ENCODE measurements around the gene TEN1. TPM values are rescaled to one million over a fixed set of nuclear protein-coding genes. Genes with fewer than 3 reads are reported as not detected.

The TEN1 gene
- total and polyA plus RNA-seq, 5 donors from 2014 or later = 17.3 to 26.1 (median 21.2) TPM

DNA sequence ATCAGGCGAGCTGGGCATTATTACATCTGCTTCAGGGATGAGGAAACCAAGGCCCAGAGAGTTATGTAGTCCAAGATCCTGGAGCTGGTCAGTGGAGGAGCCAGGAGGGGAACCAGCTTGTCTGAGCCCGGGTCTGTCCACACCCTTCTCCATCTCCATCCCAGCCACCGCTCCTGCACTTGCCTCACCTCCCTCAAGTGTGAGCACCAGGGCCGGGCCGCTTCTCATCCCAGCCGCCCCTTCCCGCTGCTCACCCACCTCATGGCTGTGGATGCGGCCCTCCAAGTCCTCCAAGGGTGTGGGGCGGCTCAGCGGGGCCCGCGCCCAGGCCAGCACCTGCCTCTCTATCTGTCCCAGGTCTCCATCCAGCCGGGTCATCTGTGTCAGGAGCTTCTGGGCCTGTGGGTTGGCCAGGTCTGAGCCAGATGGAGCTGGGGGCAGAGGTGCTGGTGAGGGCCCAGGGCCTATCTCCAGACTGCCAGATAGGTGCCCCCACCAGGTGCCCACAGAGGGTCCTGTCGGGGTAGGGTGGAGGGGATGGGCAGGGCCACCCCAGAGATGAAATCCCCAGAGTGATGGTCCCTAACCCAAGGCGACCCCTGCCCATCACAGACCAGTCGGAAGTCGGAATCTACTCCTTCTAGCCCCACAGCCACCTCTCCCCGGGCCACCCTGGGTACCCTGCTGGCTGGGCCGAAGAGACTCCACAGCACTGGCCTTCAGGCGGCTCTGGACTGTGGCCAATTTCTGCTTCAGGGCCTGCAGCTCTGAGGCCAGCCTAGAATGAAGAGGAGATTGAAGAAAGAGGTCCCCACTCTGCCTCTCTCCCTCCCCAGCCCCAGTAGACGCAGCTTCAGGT, 38.7 kb downstream of the TEN1 start:
- Histone ChIP-seq H3K9me3 (ENCODE audit: control insufficient read depth in 2 of 2, low read length in 2 of 2) (no peaks in the 10 kb centered on the region), H3K27me3 (ENCODE audit: control insufficient read depth, insufficient read depth, low read length) (no peaks in the 10 kb centered on the region), H3K27ac (ENCODE audit: insufficient read depth, low read length, poor library complexity, severe bottlenecking) (no peak overlapping the region), H3K4me3 (ENCODE audit: low read depth, low read length) (no peak overlapping the region), H3K4me1 (ENCODE audit: control insufficient read depth, insufficient read depth, low read length, poor library complexity, severe bottlenecking) (peaks cover 9% of the 10 kb centered on the region), H3K36me3 (ENCODE audit: control insufficient read depth, insufficient read depth, low read length) (no peaks in the 10 kb centered on the region)
- no peaks in the 10 kb centered on the region for H3K9me3 Mint-ChIP-seq
- no peak overlapping the region for H3K4me3 Mint-ChIP-seq
- no peaks in the 10 kb centered on the region for H3K27me3 Mint-ChIP-seq
- H3K27ac Mint-ChIP-seq = peak overlapping the region in 1 of 3 donors; percentile 51
- DNase-seq (no peak), ATAC-seq (ENCODE audit: low read depth in 2 of 2) (no peak)
- no peaks in the 10 kb centered on the region for H3K36me3 Mint-ChIP-seq
- peaks cover 0 to 13% (median 4%) of the 10 kb centered on the region in 4 donors for H3K4me1 Mint-ChIP-seq

DNA sequence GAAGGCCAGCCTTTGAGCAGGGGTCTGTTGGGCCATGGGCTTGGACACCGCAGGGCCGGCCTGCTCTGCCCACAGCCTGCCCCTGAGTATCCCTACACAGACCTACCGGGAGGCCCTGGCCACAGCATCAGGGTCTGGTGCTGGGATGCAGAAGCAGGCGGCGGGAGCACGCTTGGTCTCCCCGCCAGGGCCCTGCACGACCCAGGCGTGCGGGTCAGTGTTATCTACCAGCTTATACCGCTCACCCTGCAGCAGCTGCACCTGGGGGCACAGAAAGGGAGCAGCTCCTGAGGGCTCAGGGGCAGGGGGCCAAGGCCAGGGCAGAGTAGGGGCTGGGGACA, 39.3 kb downstream of the TEN1 start:
- H3K27ac Mint-ChIP-seq = no peak overlapping the region
- DNase-seq (no peak), ATAC-seq (ENCODE audit: low read depth in 2 of 2) (no peak)
- no peaks in the 10 kb centered on the region for H3K36me3 ChIP-seq (ENCODE audit: control insufficient read depth, insufficient read depth, low read length)
- no peaks in the 10 kb centered on the region for H3K27me3 ChIP-seq (ENCODE audit: control insufficient read depth, insufficient read depth, low read length)
- no peaks in the 10 kb centered on the region for H3K36me3 Mint-ChIP-seq
- H3K9me3 ChIP-seq (ENCODE audit: control insufficient read depth in 2 of 2, low read length in 2 of 2) = no peaks in the 10 kb centered on the region
- no peak overlapping the region for H3K4me3 ChIP-seq (ENCODE audit: low read depth, low read length)
- no peaks in the 10 kb centered on the region for H3K9me3 Mint-ChIP-seq
- H3K4me1 Mint-ChIP-seq = peaks cover 0 to 16% (median 4%) of the 10 kb centered on the region in 4 donors
- no peak overlapping the region for H3K4me3 Mint-ChIP-seq
- peaks cover 9% of the 10 kb centered on the region for H3K4me1 ChIP-seq (ENCODE audit: control insufficient read depth, insufficient read depth, low read length, poor library complexity, severe bottlenecking)
- no peaks in the 10 kb centered on the region for H3K27me3 Mint-ChIP-seq
- H3K27ac ChIP-seq (ENCODE audit: insufficient read depth, low read length, poor library complexity, severe bottlenecking) = no peak overlapping the region

DNA sequence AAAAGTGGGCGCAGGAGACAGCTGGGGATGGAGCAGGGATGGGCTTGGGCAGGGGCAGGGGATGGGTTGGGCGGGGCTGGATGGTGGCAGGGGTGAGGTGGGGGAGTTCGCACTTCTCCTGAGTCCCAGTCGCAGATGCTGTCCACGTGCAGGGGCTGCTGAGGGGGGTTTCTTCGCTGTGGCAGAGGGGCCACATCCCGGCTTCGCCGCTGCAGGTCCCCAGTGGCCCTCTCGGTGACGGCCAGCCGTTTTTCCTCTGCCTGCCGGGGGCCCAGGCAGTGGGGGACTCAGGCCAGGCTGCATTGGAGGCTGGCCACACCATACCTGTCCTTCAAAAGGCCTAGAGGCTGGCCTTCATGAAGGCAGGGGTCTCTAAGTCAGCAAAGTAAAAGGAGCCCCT, 39.8 kb downstream of the TEN1 start:
- Histone ChIP-seq H3K9me3 (ENCODE audit: control insufficient read depth in 2 of 2, low read length in 2 of 2) (no peaks in the 10 kb centered on the region), H3K36me3 (ENCODE audit: control insufficient read depth, insufficient read depth, low read length) (no peaks in the 10 kb centered on the region), H3K4me1 (ENCODE audit: control insufficient read depth, insufficient read depth, low read length, poor library complexity, severe bottlenecking) (peaks cover 8% of the 10 kb centered on the region), H3K4me3 (ENCODE audit: low read depth, low read length) (no peak overlapping the region), H3K27me3 (ENCODE audit: control insufficient read depth, insufficient read depth, low read length) (no peaks in the 10 kb centered on the region), H3K27ac (ENCODE audit: insufficient read depth, low read length, poor library complexity, severe bottlenecking) (no peak overlapping the region)
- Mint-ChIP-seq H3K36me3 (no peaks in the 10 kb centered on the region), H3K27ac (no peak overlapping the region), H3K9me3 (no peaks in the 10 kb centered on the region), H3K4me1 (peaks cover 0 to 14% (median 4%) of the 10 kb centered on the region in 4 donors), H3K27me3 (no peaks in the 10 kb centered on the region), H3K4me3 (no peak overlapping the region)
- no peak for ATAC-seq (ENCODE audit: low read depth in 2 of 2)
- no peak for DNase-seq

DNA sequence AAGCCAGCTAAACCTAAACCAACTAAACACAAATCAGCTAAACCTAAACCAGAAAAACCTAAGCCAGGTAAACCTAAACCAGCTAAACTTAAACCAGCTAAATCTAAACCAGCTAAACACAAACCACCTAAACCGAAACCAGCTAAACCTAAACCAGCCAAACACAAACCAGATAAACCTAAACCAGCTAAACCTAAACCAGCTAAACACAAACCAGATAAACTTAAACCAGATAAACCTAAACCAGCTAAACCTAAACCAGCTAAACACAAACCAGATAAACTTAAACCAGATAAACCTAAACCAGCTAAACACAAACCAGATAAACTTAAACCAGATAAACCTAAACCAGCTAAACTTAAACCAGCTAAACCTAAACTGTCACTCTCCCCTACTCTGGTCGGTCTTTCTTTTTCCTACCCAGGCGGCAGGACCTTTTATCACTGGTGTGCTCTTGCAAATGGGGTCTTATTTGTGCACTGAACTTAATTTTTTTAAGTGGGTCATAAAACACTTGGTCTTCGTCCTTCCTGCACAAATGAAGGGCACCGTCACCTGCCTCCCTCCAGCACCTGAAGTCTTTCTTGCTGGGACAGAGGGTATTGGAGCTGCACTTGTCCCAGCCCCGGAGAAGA, 40.9 kb downstream of the TEN1 start:
- Mint-ChIP-seq H3K9me3 (no peaks in the 10 kb centered on the region), H3K27me3 (no peaks in the 10 kb centered on the region), H3K4me1 (peaks cover 0 to 4% (median 0%) of the 10 kb centered on the region in 4 donors), H3K27ac (peak overlapping the region; percentile 67 to 89 (median 82)), H3K4me3 (no peak overlapping the region), H3K36me3 (no peaks in the 10 kb centered on the region)
- Histone ChIP-seq H3K4me1 (ENCODE audit: control insufficient read depth, insufficient read depth, low read length, poor library complexity, severe bottlenecking) (no peaks in the 10 kb centered on the region), H3K27me3 (ENCODE audit: control insufficient read depth, insufficient read depth, low read length) (no peaks in the 10 kb centered on the region), H3K4me3 (ENCODE audit: low read depth, low read length) (no peak overlapping the region), H3K36me3 (ENCODE audit: control insufficient read depth, insufficient read depth, low read length) (no peaks in the 10 kb centered on the region), H3K27ac (ENCODE audit: insufficient read depth, low read length, poor library complexity, severe bottlenecking) (no peak overlapping the region), H3K9me3 (ENCODE audit: control insufficient read depth in 2 of 2, low read length in 2 of 2) (no peaks in the 10 kb centered on the region)
- ATAC-seq (ENCODE audit: low read depth in 2 of 2) (no peak), DNase-seq (no peak)

DNA sequence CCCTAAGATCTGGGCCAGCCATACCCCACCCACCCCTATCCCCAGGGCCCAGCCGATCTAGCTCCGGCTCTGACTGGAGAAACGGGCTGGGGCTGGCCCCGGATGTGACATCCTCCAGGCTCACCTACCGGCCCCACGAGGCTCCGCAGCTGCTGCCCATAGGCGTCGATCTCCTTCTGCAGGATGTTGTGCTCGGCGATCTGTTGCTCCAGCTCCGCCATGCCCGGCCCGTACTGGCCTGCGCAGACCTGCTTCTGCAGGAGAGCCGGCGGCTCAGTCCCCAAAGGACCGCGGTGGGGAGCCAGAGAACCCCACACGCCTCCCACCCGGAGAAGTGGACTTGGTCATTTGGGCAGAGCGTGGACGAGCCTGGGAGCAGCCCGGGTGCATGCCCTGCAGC, 43.2 kb downstream of the TEN1 start:
- Histone ChIP-seq H3K9me3 (ENCODE audit: control insufficient read depth in 2 of 2, low read length in 2 of 2) (no peaks in the 10 kb centered on the region), H3K4me1 (ENCODE audit: control insufficient read depth, insufficient read depth, low read length, poor library complexity, severe bottlenecking) (no peaks in the 10 kb centered on the region), H3K4me3 (ENCODE audit: low read depth, low read length) (no peak overlapping the region), H3K36me3 (ENCODE audit: control insufficient read depth, insufficient read depth, low read length) (no peaks in the 10 kb centered on the region), H3K27ac (ENCODE audit: insufficient read depth, low read length, poor library complexity, severe bottlenecking) (no peak overlapping the region), H3K27me3 (ENCODE audit: control insufficient read depth, insufficient read depth, low read length) (no peaks in the 10 kb centered on the region)
- Mint-ChIP-seq H3K36me3 (no peaks in the 10 kb centered on the region), H3K27ac (no peak overlapping the region), H3K4me3 (no peak overlapping the region), H3K27me3 (no peaks in the 10 kb centered on the region), H3K4me1 (peaks cover 0 to 7% (median 0%) of the 10 kb centered on the region in 4 donors), H3K9me3 (no peaks in the 10 kb centered on the region)
- DNase-seq = no peak
- ATAC-seq (ENCODE audit: low read depth in 2 of 2) = no peak

DNA sequence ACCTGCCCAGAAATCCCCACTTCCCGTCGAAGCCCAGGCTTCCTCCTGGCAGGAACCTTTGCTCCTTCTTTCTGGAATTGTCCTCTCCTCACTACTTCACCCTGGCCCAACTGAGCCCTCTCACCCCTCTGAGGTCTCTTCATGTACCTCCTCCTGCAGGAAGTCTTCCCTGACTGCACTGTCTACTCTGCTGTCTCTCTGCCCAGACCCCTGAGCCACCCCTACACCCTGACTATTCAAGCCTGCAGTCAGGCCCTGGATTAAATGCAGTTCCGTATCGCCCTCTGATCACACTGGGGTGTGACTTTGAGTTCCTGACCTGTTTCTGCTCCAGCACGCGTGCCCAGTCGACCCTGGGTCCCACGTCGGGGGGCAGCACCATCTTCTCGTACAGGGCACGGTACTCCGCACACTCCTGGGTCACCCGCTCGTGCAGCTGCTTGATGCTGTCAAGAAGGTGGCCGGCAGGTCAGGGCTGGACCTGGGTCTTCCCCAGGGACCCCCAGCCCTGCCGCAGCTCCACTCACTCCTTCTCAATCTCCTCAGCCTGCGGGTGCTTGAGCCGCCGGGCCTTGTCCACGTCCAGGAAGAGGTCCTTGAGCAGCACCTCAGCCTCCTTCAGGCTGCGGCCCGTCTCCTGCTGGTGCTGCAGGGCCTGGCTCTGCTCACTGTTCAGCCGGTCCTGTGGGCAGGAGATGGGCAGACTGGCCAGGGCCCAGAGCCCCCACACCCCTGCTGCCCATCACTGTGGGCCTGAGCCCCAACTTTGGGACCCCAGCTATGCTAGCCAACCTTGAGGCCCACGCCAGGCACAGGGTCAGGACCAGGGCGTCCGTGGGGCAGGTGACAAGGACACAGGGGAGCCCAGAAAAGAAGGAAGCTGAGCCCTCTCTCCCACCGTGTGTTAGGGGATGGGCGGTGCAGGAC, 44.2 kb downstream of the TEN1 start:
- Histone ChIP-seq H3K27ac (ENCODE audit: insufficient read depth, low read length, poor library complexity, severe bottlenecking) (no peak overlapping the region), H3K4me3 (ENCODE audit: low read depth, low read length) (no peak overlapping the region), H3K4me1 (ENCODE audit: control insufficient read depth, insufficient read depth, low read length, poor library complexity, severe bottlenecking) (no peaks in the 10 kb centered on the region), H3K9me3 (ENCODE audit: control insufficient read depth in 2 of 2, low read length in 2 of 2) (no peaks in the 10 kb centered on the region), H3K36me3 (ENCODE audit: control insufficient read depth, insufficient read depth, low read length) (no peaks in the 10 kb centered on the region), H3K27me3 (ENCODE audit: control insufficient read depth, insufficient read depth, low read length) (no peaks in the 10 kb centered on the region)
- Mint-ChIP-seq H3K27ac (peak overlapping the region in 2 of 3 donors; percentile 60 to 71), H3K4me1 (peaks cover 0 to 9% (median under 1%) of the 10 kb centered on the region in 4 donors), H3K27me3 (no peaks in the 10 kb centered on the region), H3K9me3 (no peaks in the 10 kb centered on the region), H3K4me3 (no peak overlapping the region), H3K36me3 (no peaks in the 10 kb centered on the region)
- ATAC-seq (ENCODE audit: low read depth in 2 of 2) (no peak), DNase-seq (no peak)

DNA sequence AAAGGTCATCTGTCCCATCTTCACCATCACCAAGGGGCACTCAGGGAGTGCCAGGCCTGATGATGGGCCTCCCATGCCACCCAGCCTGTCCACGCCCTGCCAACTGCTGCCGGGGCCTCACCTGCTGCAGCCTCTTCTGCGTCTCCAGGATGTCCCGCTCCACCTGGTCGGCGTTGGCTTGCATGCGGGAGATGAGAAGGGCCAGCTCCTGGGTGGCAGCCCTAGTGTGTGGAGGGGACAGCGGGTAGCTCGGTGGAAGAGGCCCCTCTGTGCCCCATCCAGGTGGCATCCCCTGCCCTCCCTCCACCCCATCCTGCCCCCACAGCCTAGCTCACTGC, 44.8 kb downstream of the TEN1 start:
- H3K36me3 Mint-ChIP-seq = no peaks in the 10 kb centered on the region
- no peaks in the 10 kb centered on the region for H3K4me1 ChIP-seq (ENCODE audit: control insufficient read depth, insufficient read depth, low read length, poor library complexity, severe bottlenecking)
- DNase-seq (no peak), ATAC-seq (ENCODE audit: low read depth in 2 of 2) (no peak)
- H3K27ac Mint-ChIP-seq = no peak overlapping the region
- H3K27me3 Mint-ChIP-seq = no peaks in the 10 kb centered on the region
- H3K9me3 ChIP-seq (ENCODE audit: control insufficient read depth in 2 of 2, low read length in 2 of 2) = no peaks in the 10 kb centered on the region
- no peak overlapping the region for H3K4me3 ChIP-seq (ENCODE audit: low read depth, low read length)
- no peak overlapping the region for H3K27ac ChIP-seq (ENCODE audit: insufficient read depth, low read length, poor library complexity, severe bottlenecking)
- no peaks in the 10 kb centered on the region for H3K27me3 ChIP-seq (ENCODE audit: control insufficient read depth, insufficient read depth, low read length)
- peaks cover 0 to 15% (median 3%) of the 10 kb centered on the region in 4 donors for H3K4me1 Mint-ChIP-seq
- H3K36me3 ChIP-seq (ENCODE audit: control insufficient read depth, insufficient read depth, low read length) = no peaks in the 10 kb centered on the region
- no peaks in the 10 kb centered on the region for H3K9me3 Mint-ChIP-seq
- H3K4me3 Mint-ChIP-seq = no peak overlapping the region
